H9 (cell line): ENCODE data around the gene MPZL1. TPM values are rescaled to one million over a fixed set of nuclear protein-coding genes. Genes with fewer than 3 reads are reported as not detected.

Experiments used
- DNase-seq: peaks from one replicate; pipeline ENCODE4 v3.0.0-alpha.2; 2017
- H2AFZ ChIP-seq: one replicate; pipeline ENCODE4 v1.6.1; 2013; ENCODE audit warnings: mild to moderate bottlenecking, low read length, control low read depth, moderate library complexity
- H2AK5ac ChIP-seq: 2 replicates; pipeline ENCODE4 v1.6.1; 2013; ENCODE audit warnings: low read length, control low read depth, mixed read lengths; ENCODE audit not compliant: insufficient read length
- H2BK120ac ChIP-seq: one replicate; pipeline ENCODE4 v1.6.1; 2013; ENCODE audit warnings: low read depth, mild to moderate bottlenecking, low read length, control low read depth, inconsistent platforms; ENCODE audit not compliant: poor library complexity, severe bottlenecking
- H2BK12ac ChIP-seq: 2 replicates; pipeline ENCODE4 v1.6.1; 2013; ENCODE audit warnings: low read length, control low read depth, mixed read lengths, low read depth; ENCODE audit not compliant: insufficient read length
- H2BK15ac ChIP-seq: 2 replicates; pipeline ENCODE4 v1.6.1; 2013; ENCODE audit warnings: low read depth, low read length, control low read depth
- H2BK20ac ChIP-seq: one replicate; pipeline ENCODE4 v1.6.1; 2013; ENCODE audit warnings: low read depth, mild to moderate bottlenecking, low read length, control low read depth, inconsistent platforms; ENCODE audit not compliant: poor library complexity, severe bottlenecking
- H2BK5ac ChIP-seq: 2 replicates; pipeline ENCODE4 v1.6.1; 2013; ENCODE audit warnings: low read length, control low read depth, mixed read lengths; ENCODE audit not compliant: insufficient read length
- H3K14ac ChIP-seq: 2 replicates; pipeline ENCODE4 v1.6.1; 2013; ENCODE audit warnings: low read length, control low read depth; ENCODE audit not compliant: insufficient read depth
- H3K18ac ChIP-seq: 2 replicates; pipeline ENCODE4 v1.6.1; 2013; ENCODE audit warnings: low read depth, mild to moderate bottlenecking, mixed read lengths, low read length, control low read depth; ENCODE audit not compliant: insufficient read length
- H3K23ac ChIP-seq: 2 replicates; pipeline ENCODE4 v1.6.1; 2013; ENCODE audit warnings: low read length, control low read depth, mixed read lengths, low read depth; ENCODE audit not compliant: insufficient read length
- H3K23me2 ChIP-seq: 2 replicates; pipeline ENCODE4 v1.6.1; 2013; ENCODE audit warnings: low read depth, mild to moderate bottlenecking, mixed read lengths, low read length, control low read depth; ENCODE audit not compliant: insufficient read length, poor library complexity, severe bottlenecking
- H3K27ac ChIP-seq: 2 replicates; pipeline ENCODE4 v1.5.1; 2013; ENCODE audit warnings: low read length, control low read depth, mixed read lengths, low read depth; ENCODE audit not compliant: insufficient read length
- H3K27me3 ChIP-seq: 2 replicates; pipeline ENCODE4 v1.6.1; 2013; ENCODE audit warnings: low read length, control low read depth, inconsistent platforms; ENCODE audit not compliant: insufficient read depth
- H3K4ac ChIP-seq: 2 replicates; pipeline ENCODE4 v1.6.1; 2013; ENCODE audit warnings: low read depth, mild to moderate bottlenecking, control low read depth, inconsistent platforms, low read length, moderate library complexity
- H3K4me1 ChIP-seq: 2 replicates; pipeline ENCODE4 v1.6.1; 2013; ENCODE audit warnings: low read length, control low read depth, inconsistent platforms; ENCODE audit not compliant: insufficient read depth
- H3K4me2 ChIP-seq: 2 replicates; pipeline ENCODE4 v1.6.1; 2013; ENCODE audit warnings: low read length, control low read depth, mixed read lengths; ENCODE audit not compliant: insufficient read length, insufficient read depth
- H3K56ac ChIP-seq: 2 replicates; pipeline ENCODE4 v1.6.1; 2013; ENCODE audit warnings: low read depth, mild to moderate bottlenecking, mixed read lengths, low read length, control low read depth; ENCODE audit not compliant: insufficient read length
- H3K79me1 ChIP-seq: 2 replicates; pipeline ENCODE4 v1.6.1; 2013; ENCODE audit warnings: low read depth, mild to moderate bottlenecking, moderate library complexity, low read length, control low read depth, inconsistent platforms; ENCODE audit not compliant: insufficient read depth, poor library complexity, severe bottlenecking
- H3K79me2 ChIP-seq: 2 replicates; pipeline ENCODE4 v1.6.1; 2013; ENCODE audit warnings: low read length, control low read depth, inconsistent platforms; ENCODE audit not compliant: insufficient read depth
- H3K9ac ChIP-seq: 2 replicates; pipeline ENCODE4 v1.6.1; 2013; ENCODE audit warnings: low read length, control low read depth, mixed read lengths; ENCODE audit not compliant: insufficient read length; ENCODE audit errors: extremely low read depth
- H3K9me3 ChIP-seq: one replicate; pipeline ENCODE4 v1.6.1; 2013; ENCODE audit warnings: low read depth, low read length, inconsistent platforms; ENCODE audit not compliant: control insufficient read depth
- H3T11ph ChIP-seq: one replicate; pipeline ENCODE4 v1.6.1; 2013; ENCODE audit warnings: mild to moderate bottlenecking, low read length, control low read depth, inconsistent platforms
- H4K20me1 ChIP-seq: one replicate; pipeline ENCODE4 v1.6.1; 2013; ENCODE audit not compliant: control insufficient read depth, insufficient read length, insufficient read depth
- H4K5ac ChIP-seq: 2 replicates; pipeline ENCODE4 v1.6.1; 2013; ENCODE audit warnings: low read depth, mild to moderate bottlenecking, mixed read lengths, low read length, control low read depth; ENCODE audit not compliant: insufficient read length
- H4K8ac ChIP-seq: replicated peaks from 2 replicates; pipeline ENCODE4 v1.6.1; 2013; ENCODE audit warnings: low read length, control low read depth, mixed read lengths, low read depth; ENCODE audit not compliant: insufficient read length
- H4K91ac ChIP-seq: 2 replicates; pipeline ENCODE4 v1.6.1; 2013; ENCODE audit warnings: low read depth, mild to moderate bottlenecking, moderate library complexity, mixed read lengths, low read length, control low read depth; ENCODE audit not compliant: insufficient read length
- H3K27ac Mint-ChIP-seq, 3 experiments: 2 replicates in 2 of 3; 3 replicates in 1 of 3; pipeline ENCODE4 v1.8.0; 2020 to 2021; ENCODE audit warnings: mixed read lengths in 3 of 3, mild to moderate bottlenecking in 1 of 3, moderate library complexity in 1 of 3
- H3K27me3 Mint-ChIP-seq: 2 replicates; pipeline ENCODE4 v1.8.0; 2021; ENCODE audit warnings: low read depth, mild to moderate bottlenecking, moderate library complexity, mixed read lengths
- H3K36me3 Mint-ChIP-seq, 3 experiments: 2 replicates in 2 of 3; 3 replicates in 1 of 3; pipeline ENCODE4 v1.8.0; 2020 to 2021; ENCODE audit warnings: low read depth in 3 of 3, mixed read lengths in 3 of 3; ENCODE audit not compliant: insufficient read depth in 1 of 3
- H3K4me1 Mint-ChIP-seq, 2 experiments: 2 replicates each; pipeline ENCODE4 v1.8.0; 2020; ENCODE audit warnings: mixed read lengths in 2 of 2
- H3K4me3 Mint-ChIP-seq, 2 experiments: 2 replicates in 1 of 2; 3 replicates in 1 of 2; pipeline ENCODE4 v1.8.0; 2020 to 2021; ENCODE audit warnings: mild to moderate bottlenecking in 2 of 2, mixed read lengths in 2 of 2, moderate library complexity in 1 of 2
- H3K9me3 Mint-ChIP-seq, 2 experiments: 2 replicates in 1 of 2; 3 replicates in 1 of 2; pipeline ENCODE4 v1.8.0; 2020; ENCODE audit warnings: mild to moderate bottlenecking in 2 of 2, mixed read lengths in 2 of 2, moderate library complexity in 1 of 2
- CTCF ChIP-seq: fragments of 200-600 bp; sonication (generic); conservative IDR thresholded peaks from 3 replicates; pipeline ENCODE4 v1.8.0; 2021; ENCODE audit warnings: antibody characterized with exemption, mild to moderate bottlenecking
- WGBS: extraction: QIAGEN DNeasy Blood & Tissue Kit; methylation state at CpG from one replicate; pipeline ENCODE4 v1.1.7; 2013; ENCODE audit warnings: missing lambda C conversion rate, low lambda C conversion rate, mixed read lengths; ENCODE audit not compliant: insufficient read length; ENCODE audit errors: extremely low coverage; 5-methylcytosine and 5-hydroxymethylcytosine counted together
- total RNA-seq: library from RNA; stranded (reverse); gene quantifications from 2 replicates; pipeline ENCODE4 v1.2.1, GENCODE V29; 2021

Gene MPZL1
- total RNA-seq, 1 experiment from 2014 or later, result 60.7 TPM

GRCh38 chr1:167789501-167789900 lies 67.7 kb downstream of the MPZL1 start:
- Histone ChIP-seq H3T11ph (no peak overlapping the region), H3K23ac (no peak overlapping the region), H3K9ac (no peak overlapping the region), H3K18ac (no peak overlapping the region), H3K79me1 (no peaks in the 10 kb centered on the region), H3K27me3 (no peaks in the 10 kb centered on the region), H2BK120ac (no peak overlapping the region), H3K9me3 (no peaks in the 10 kb centered on the region), H4K5ac (no peak overlapping the region), H4K91ac (no peak overlapping the region), H2AFZ (no peak overlapping the region), H3K4ac (no peak overlapping the region), H3K4me1 (0 out of 2 replicates have a peak, but pooled peaks cover 2% of the 10 kb centered on the region), H2AK5ac (no peak overlapping the region), H3K56ac (no peak overlapping the region), H4K8ac (no peak overlapping the region), H3K4me2 (no peak overlapping the region), H4K20me1 (no peaks in the 10 kb centered on the region), H3K23me2 (no peaks in the 10 kb centered on the region), H2BK15ac (no peak overlapping the region), H3K27ac (no peak overlapping the region), H2BK5ac (no peak overlapping the region), H3K14ac (no peak overlapping the region), H2BK20ac (no peak overlapping the region), H3K79me2 (peaks cover 2% of the 10 kb centered on the region; the same call in 1 of the 2 replicates), H2BK12ac (no peak overlapping the region)
- H3K4me3 Mint-ChIP-seq, result no peak overlapping the region
- 0 out of 7 replicates have a peak overlapping the region, but pooled peaks of 1 of the 3 experiments have one; percentile 5 for H3K27ac Mint-ChIP-seq
- DNase-seq, result no peak
- H3K27me3 Mint-ChIP-seq, result no peaks in the 10 kb centered on the region
- TF ChIP-seq CTCF, result no peak
- H3K4me1 Mint-ChIP-seq, result peaks cover 0 to 14% of the 10 kb centered on the region in 2 experiments; a peak in 3 of 4 replicates
- no peaks in the 10 kb centered on the region for H3K9me3 Mint-ChIP-seq
- H3K36me3 Mint-ChIP-seq, result peaks cover 26 to 60% (median 48%) of the 10 kb centered on the region in 3 experiments; a peak in 6 of 7 replicates
- no CpG with 5 or more reads among the region's 3 CpGs for WGBS
